Left lung (tissue), 10 donors: Measurements from ENCODE around the gene PLPPR4. TPM values are rescaled to one million over a fixed set of nuclear protein-coding genes. Genes with fewer than 3 reads are reported as not detected.

Source experiments
- ATAC-seq: fragments of 200-7000 bp; cut with Tn5 transposase; one replicate; pipeline ENCODE4 v1.9.1; 2020; ENCODE audit warnings: moderate library complexity
- DNase-seq, 4 donors: peaks; one replicate each; pipeline ENCODE4 v3.0.0-alpha.2; 2013 to 2020
- H3K27ac ChIP-seq, 2 donors: fragments of 200-600 bp; sonication (generic) in 1 of 2; one replicate each; pipeline versions ENCODE4 v1.5.0 to v1.8.0; 2020 to 2021
- H3K27me3 ChIP-seq, 2 donors: fragments of 200-600 bp; sonication (generic) in 1 of 2; one replicate each; pipeline versions ENCODE4 v1.5.0 to v1.8.0; 2020 to 2021
- H3K36me3 ChIP-seq, 2 donors: fragments of 200-600 bp; sonication (generic) in 1 of 2; one replicate each; pipeline versions ENCODE4 v1.5.0 to v1.8.0; 2020 to 2021
- H3K4me1 ChIP-seq, 2 donors: fragments of 200-600 bp; one replicate each; pipeline ENCODE4 v1.8.0; 2021
- H3K4me3 ChIP-seq, 2 donors: fragments of 200-600 bp; sonication (generic) in 1 of 2; one replicate each; pipeline versions ENCODE4 v1.5.0 to v1.8.0; 2020 to 2021; ENCODE audit warnings: mild to moderate bottlenecking in 1 of 2
- H3K9me3 ChIP-seq, 2 donors: fragments of 200-600 bp; sonication (generic) in 1 of 2; one replicate each; pipeline versions ENCODE4 v1.5.0 to v1.8.0; 2020 to 2021
- CTCF ChIP-seq, 2 donors: fragments of 200-600 bp; sonication (generic) in 1 of 2; IDR thresholded peaks; one replicate each; pipeline versions ENCODE4 v1.5.0 to v1.8.0; 2021; ENCODE audit warnings: antibody characterized with exemption in 2 of 2
- intact Hi-C, 2 donors: fragments of 100-400 bp; cut with DNase I; formaldehyde crosslinking; loops; one replicate each; pipeline versions ENCODE4 v1.11.2 to v1.14.2; 2022
- polyA plus RNA-seq, 6 donors: library from polyadenylated mRNA; unstranded; fragments of 120-200 nt; gene quantifications; one replicate each; pipeline ENCODE4 v1.2.1, GENCODE V29; 2013; ENCODE audit not compliant: insufficient read length in 6 of 6
- total RNA-seq, 2 donors: library from RNA; stranded (reverse); fragmentation: NEBNext Ultra II Directional; extraction: Animal tissue kit (Norgen Biotek cat#: 25700); gene quantifications; one replicate each; pipeline ENCODE4 v1.2.1, GENCODE V29; 2021
- donor health status: DM: no; HTN: yes; CAD: no.
- donor health status: DM: no; HTN: no; CAD: no.

Gene PLPPR4
- total and polyA plus RNA-seq, 8 donors, result 2.5 to 49.1 (median 39.7) TPM

- H3K4me3 ChIP-seq, result no peak overlapping the region
- no peaks in the 10 kb centered on the region for H3K9me3 ChIP-seq
- intact Hi-C loops, result no loop called here
- DNase-seq (no peak), ATAC-seq (no peak)
- no peaks in the 10 kb centered on the region for H3K27me3 ChIP-seq
- no peaks in the 10 kb centered on the region for H3K4me1 ChIP-seq
- no peak for TF ChIP-seq CTCF (IDR thresholded peaks at IDR 0.05)
- H3K27ac ChIP-seq, result no peak overlapping the region
- no peaks in the 10 kb centered on the region for H3K36me3 ChIP-seq
Observed at GRCh38 chr1:99230695-99231094, 33.6 kb upstream of the PLPPR4 start.

GRCh38 chr1:99232172-99232571 is 32.1 kb upstream of the PLPPR4 start:
- DNase-seq, result no peak
- intact Hi-C loops, result no loop called here
- ATAC-seq, result no peak
- Histone ChIP-seq H3K4me3 (no peak overlapping the region), H3K36me3 (no peaks in the 10 kb centered on the region), H3K27ac (no peak overlapping the region), H3K9me3 (no peaks in the 10 kb centered on the region), H3K4me1 (no peaks in the 10 kb centered on the region), H3K27me3 (no peaks in the 10 kb centered on the region)
- TF ChIP-seq CTCF (IDR thresholded peaks at IDR 0.05), result no peak

GRCh38 chr1:99233446-99233845 is 30.8 kb upstream of the PLPPR4 start:
- TF ChIP-seq CTCF (IDR thresholded peaks at IDR 0.05), result no peak
- H3K27ac ChIP-seq, result no peak overlapping the region
- DNase-seq (no peak), ATAC-seq (no peak)
- no peaks in the 10 kb centered on the region for H3K4me1 ChIP-seq
- intact Hi-C loops, result no loop called here
- H3K27me3 ChIP-seq, result no peaks in the 10 kb centered on the region
- H3K9me3 ChIP-seq, result no peaks in the 10 kb centered on the region
- no peak overlapping the region for H3K4me3 ChIP-seq
- H3K36me3 ChIP-seq, result no peaks in the 10 kb centered on the region

GRCh38 chr1:99236756-99237155 is 27.5 kb upstream of the PLPPR4 start:
- intact Hi-C loops, result no loop called here
- ATAC-seq (no peak), DNase-seq (no peak)
- no peak overlapping the region for H3K4me3 ChIP-seq
- no peak for TF ChIP-seq CTCF (IDR thresholded peaks at IDR 0.05)
- no peaks in the 10 kb centered on the region for H3K9me3 ChIP-seq
- no peaks in the 10 kb centered on the region for H3K36me3 ChIP-seq
- H3K27ac ChIP-seq, result no peak overlapping the region
- H3K4me1 ChIP-seq, result no peaks in the 10 kb centered on the region
- H3K27me3 ChIP-seq, result no peaks in the 10 kb centered on the region

- intact Hi-C loops, result no loop called here
- Histone ChIP-seq H3K36me3 (no peaks in the 10 kb centered on the region), H3K27ac (no peak overlapping the region), H3K9me3 (no peaks in the 10 kb centered on the region), H3K4me3 (no peak overlapping the region), H3K27me3 (no peaks in the 10 kb centered on the region), H3K4me1 (no peaks in the 10 kb centered on the region)
- no peak for TF ChIP-seq CTCF (IDR thresholded peaks at IDR 0.05)
- DNase-seq (no peak), ATAC-seq (no peak)
Observed at GRCh38 chr1:99239690-99240089, 24.6 kb upstream of the PLPPR4 start.
